NB4 (cell line): Measurements from ENCODE around the gene KIAA1671.

ENCODE experiments used
- MYC ChIP-seq: IDR thresholded peaks from 2 replicates; pipeline ENCODE4 v1.6.1; 2011; ENCODE audit warnings: low read depth, low read length
- POLR2A ChIP-seq: IDR thresholded peaks from 2 replicates; pipeline ENCODE4 v1.6.1; 2011; ENCODE audit warnings: mild to moderate bottlenecking; ENCODE audit not compliant: insufficient read length; ENCODE audit errors: extremely low read depth
- TF ChIP-seq, protein P1 (sequence below): IDR thresholded peaks from one replicate; pipeline ENCODE4 v1.5.1; 2012; ENCODE audit warnings: low read depth, low read length

GRCh38 chr22:25235547-25236290 lies 283.2 kb downstream of the KIAA1671 start:
- TF ChIP-seq, protein P1, sequence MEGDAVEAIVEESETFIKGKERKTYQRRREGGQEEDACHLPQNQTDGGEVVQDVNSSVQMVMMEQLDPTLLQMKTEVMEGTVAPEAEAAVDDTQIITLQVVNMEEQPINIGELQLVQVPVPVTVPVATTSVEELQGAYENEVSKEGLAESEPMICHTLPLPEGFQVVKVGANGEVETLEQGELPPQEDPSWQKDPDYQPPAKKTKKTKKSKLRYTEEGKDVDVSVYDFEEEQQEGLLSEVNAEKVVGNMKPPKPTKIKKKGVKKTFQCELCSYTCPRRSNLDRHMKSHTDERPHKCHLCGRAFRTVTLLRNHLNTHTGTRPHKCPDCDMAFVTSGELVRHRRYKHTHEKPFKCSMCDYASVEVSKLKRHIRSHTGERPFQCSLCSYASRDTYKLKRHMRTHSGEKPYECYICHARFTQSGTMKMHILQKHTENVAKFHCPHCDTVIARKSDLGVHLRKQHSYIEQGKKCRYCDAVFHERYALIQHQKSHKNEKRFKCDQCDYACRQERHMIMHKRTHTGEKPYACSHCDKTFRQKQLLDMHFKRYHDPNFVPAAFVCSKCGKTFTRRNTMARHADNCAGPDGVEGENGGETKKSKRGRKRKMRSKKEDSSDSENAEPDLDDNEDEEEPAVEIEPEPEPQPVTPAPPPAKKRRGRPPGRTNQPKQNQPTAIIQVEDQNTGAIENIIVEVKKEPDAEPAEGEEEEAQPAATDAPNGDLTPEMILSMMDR = peak; percentile 62
- TF ChIP-seq POLR2A (no peak), MYC (no peak)
